ENCODE measurements around the gene BANP.

- TF ChIP-seq CTCF (IDR thresholded peaks at IDR 0.05) = no peak
- no peak for TF ChIP-seq POLR2AphosphoS5 (IDR thresholded peaks at IDR 0.05; ENCODE audit: low read depth, low read length)
Observed at GRCh38 chr16:87933140-87933495, 18.1 kb upstream of the BANP start.
